KBM-7 (cell line): ENCODE data around the gene NOL3.

Experiments
- DNase-seq: peaks from one replicate; pipeline ENCODE4 v3.0.0-alpha.2; 2015
- in situ Hi-C: fragments of 300-500 bp; cut with MboI; formaldehyde crosslinking; loops from 2 replicates; pipeline ENCODE4 v1.14.3; 2020; ENCODE audit warnings: low sequenced_read_pairs, low pct_unique_long_range_greater_than_20kb, mixed read lengths

Gene NOL3

GRCh38 chr16:67151431-67152097 lies 18.8 kb upstream of the NOL3 start:
- in situ Hi-C loops, result no loop called here
- no peak for DNase-seq

- in situ Hi-C loops, result no loop called here
- DNase-seq, result no peak
These were observed 15.6 kb upstream of the NOL3 start for GRCh38 chr16:67154578-67155294.

- in situ Hi-C loops, result no loop called here
- peak; percentile 73 for DNase-seq
These were observed 14.8 kb upstream of the NOL3 start for GRCh38 chr16:67155295-67156142.

- in situ Hi-C loops, result no loop called here
- DNase-seq, result no peak
These were observed 14.0 kb upstream of the NOL3 start for GRCh38 chr16:67156143-67156844.

- in situ Hi-C loops, result no loop called here
- DNase-seq, result no peak
These were observed 13.1 kb upstream of the NOL3 start for GRCh38 chr16:67157106-67157748.

GRCh38 chr16:67157892-67158635 lies 12.3 kb upstream of the NOL3 start:
- in situ Hi-C loops, result no loop called here

GRCh38 chr16:67158637-67159600 lies 11.4 kb upstream of the NOL3 start:
- DNase-seq, result peak; percentile 51
- in situ Hi-C loops, result no loop called here

More at GRCh38 chr16:67157892-67158635, 12.3 kb upstream of the NOL3 start:
- no peak for DNase-seq

GRCh38 chr16:67161595-67162058 lies 8.7 kb upstream of the NOL3 start:
- in situ Hi-C loops, result no loop called here
- no peak for DNase-seq

GRCh38 chr16:67162506-67163163 lies 7.7 kb upstream of the NOL3 start:
- no peak for DNase-seq
- in situ Hi-C loops, result no loop called here

GRCh38 chr16:67163164-67163998 lies 7.0 kb upstream of the NOL3 start:
- no peak for DNase-seq
- in situ Hi-C loops, result no loop called here

GRCh38 chr16:67163999-67164558 lies 6.3 kb upstream of the NOL3 start:
- in situ Hi-C loops, result no loop called here
- DNase-seq, result no peak

GRCh38 chr16:67164599-67165061 lies 5.7 kb upstream of the NOL3 start, which contains the start of gene HSF4:
TSS of gene HSF4 (plus strand) at chr16:67164745. CDS start at chr16:67164812, 67 bp downstream.
- no peak for DNase-seq
- in situ Hi-C loops, result no loop called here

- no peak for DNase-seq
- in situ Hi-C loops, result no loop called here
These were observed 4.9 kb upstream of the NOL3 start for GRCh38 chr16:67165121-67166078.

- DNase-seq, result no peak
- in situ Hi-C loops, result no loop called here
These were observed 4.2 kb upstream of the NOL3 start for GRCh38 chr16:67166110-67166547.
